DMS 273 treated with DMSO at 0.1 percent for 48 hours (cell line): ENCODE results near the gene GNG3.
"Not testable (repeated sequence)": the region's sequence is repeated elsewhere in the genome, so short reads cannot be mapped to it uniquely, and the experiment has no call there.

ENCODE experiments used
- DNase-seq: peaks from one replicate; lab custom pipeline; 2025; lab: John Stamatoyannopoulos, UW

The GNG3 gene

GRCh38 chr11:62687508-62688396 lies 19.7 kb upstream of the GNG3 start:
- DNase-seq, result no peak

- no peak for DNase-seq
Observed at GRCh38 chr11:62688491-62688890, 19.0 kb upstream of the GNG3 start.

DNA sequence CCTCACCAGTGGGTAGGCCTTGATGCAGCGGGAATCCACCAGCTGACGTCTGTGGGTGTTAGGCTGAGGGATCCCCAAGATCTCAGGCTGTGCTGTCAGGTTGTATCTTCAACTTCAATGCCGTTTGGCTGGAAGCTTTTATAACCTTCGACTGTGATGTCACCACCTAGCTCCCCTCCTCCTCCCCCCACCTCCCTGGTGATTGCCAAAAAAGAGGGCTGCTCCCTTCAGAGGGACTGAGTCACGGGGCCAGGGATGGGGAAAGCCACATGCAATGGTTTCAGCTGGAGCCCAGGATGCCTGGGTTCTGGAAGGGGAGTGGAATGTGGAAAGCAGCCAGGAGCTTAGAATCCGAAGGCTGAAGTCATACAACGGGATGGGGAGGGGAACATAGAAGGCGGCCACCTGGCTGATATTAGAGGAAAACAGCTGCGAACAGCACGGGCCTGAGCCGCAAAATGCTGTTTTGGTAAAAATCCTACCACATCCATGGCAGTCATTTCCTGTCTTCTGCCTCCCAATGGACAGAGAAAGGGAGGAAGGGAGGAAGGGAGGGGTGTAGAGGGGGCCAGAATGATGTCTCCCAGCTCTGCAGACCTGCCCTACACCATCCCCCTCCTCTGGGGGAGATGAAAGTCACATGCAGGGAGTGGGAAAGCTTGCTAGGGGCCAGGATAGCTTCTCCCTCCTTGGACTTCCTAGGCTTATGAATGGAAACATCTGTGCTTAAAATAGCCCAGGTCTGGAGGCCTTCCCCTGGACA lies 17.9 kb upstream of the GNG3 start, which contains the start of gene LRRN4CL:
Gene LRRN4CL, minus strand, starts transcription at position 110 of the 763 bp plus-strand sequence. CDS start 1,022 bp downstream, outside the sequence.
- DNase-seq, result no peak

GRCh38 chr11:62693624-62694023 lies 13.9 kb upstream of the GNG3 start:
- DNase-seq, result not testable (repeated sequence)

GRCh38 chr11:62694455-62695167 lies 12.9 kb upstream of the GNG3 start:
- DNase-seq, result peak; percentile 37

GRCh38 chr11:62702246-62702645 lies 5.2 kb upstream of the GNG3 start:
- DNase-seq, result no peak

GRCh38 chr11:62703921-62704320 lies 3.6 kb upstream of the GNG3 start:
- DNase-seq, result not testable (repeated sequence)

DNA sequence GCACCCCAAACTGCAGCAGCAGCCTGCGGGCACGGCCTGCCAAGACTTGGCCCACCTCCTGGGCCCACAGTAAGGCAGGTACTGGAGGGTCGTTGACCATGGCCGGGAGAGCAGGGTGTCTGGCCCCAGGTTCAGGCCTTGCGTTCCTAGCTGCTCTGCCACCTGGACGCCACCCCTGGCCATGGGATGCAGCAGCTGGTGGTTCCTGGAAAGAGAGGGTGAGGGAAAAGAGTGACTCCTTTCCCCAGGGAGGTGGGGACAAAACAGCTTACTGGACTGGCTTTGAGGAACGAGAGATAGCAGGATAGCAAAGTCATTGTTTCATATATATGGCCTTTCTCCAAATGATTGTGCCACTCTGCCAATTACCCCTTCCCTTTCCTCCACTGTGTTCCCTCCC lies 2.1 kb upstream of the GNG3 start:
- no peak for DNase-seq

DNA sequence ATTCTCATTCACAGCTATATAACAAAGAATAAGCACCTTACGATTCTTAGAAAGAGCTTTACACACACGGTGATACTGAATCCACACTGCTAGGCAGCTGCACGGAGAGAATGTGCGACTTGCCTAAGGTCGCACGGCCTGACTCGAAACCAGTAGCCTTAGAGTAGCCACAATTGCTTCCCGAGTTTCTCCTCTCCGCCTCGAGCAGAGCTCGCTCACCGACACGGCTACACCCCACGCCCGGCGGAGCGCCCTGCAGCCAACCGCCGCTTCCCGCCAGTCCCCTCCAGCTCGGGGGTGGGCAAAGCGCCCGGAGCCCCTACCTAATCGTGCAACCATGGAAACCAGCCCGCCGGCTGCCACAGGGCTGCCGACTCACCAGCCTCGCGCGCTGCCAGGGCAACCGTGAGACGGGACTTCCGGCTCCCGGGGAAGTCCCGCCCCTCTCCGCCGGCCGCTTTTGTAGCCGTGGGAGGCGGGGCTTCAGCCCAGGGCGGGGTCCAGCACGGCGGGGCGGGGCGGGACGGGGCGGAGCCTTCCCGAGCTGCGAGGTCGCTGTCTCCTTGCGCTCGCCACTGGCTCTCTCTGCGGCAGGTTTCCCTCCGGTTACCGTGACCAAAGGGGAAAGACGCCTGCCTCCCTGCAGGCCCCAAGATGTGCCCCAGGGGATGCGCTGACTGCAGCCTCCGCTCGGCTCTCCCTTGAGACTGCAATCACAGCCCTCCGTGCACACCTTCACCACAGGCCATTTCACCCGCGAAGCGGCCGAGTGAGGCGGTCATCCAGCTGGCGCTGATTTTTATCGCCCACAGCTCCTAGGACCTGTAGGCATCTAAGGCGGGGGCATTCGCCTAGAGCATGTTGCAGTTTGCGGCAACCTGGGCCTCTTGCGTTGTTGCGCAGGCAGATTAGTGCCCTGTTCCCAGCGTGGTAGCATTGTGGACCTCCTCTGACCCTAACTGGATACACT lies 1.3 kb upstream of the GNG3 start:
- peak; percentile 62 for DNase-seq

GRCh38 chr11:62706850-62707247 lies 627 bp upstream of the GNG3 start:
- DNase-seq, result no peak

GRCh38 chr11:62708392-62708791 lies 916 bp downstream of the GNG3 start:
- no peak for DNase-seq

DNA sequence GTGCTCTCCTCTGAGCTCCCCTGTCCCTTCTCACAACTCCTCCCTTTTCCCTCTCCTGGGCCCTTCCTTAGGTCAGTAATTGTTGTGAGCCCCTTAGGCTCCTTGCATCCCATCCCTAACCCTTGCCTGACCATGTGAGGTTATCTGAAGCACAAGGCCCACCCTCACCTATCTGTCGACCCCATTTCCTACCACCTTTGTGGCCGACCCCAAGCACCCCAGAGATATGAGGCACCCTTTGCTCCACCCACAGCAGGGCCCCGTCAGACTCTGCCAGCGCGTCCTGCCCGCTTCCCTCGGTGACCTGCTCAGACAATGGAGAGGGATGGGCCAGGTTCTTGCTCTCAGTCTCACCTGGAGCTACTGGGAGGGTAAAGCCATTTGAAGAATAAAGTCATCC lies 1.3 kb downstream of the GNG3 start:
- DNase-seq, result no peak

GRCh38 chr11:62709247-62710000 lies 1.9 kb downstream of the GNG3 start:
- DNase-seq, result peak; percentile 94

- DNase-seq, result no peak
Observed at GRCh38 chr11:62710001-62710345, 2.5 kb downstream of the GNG3 start.

GRCh38 chr11:62712276-62712812 lies 4.9 kb downstream of the GNG3 start:
- DNase-seq, result no peak

GRCh38 chr11:62712861-62713260 lies 5.4 kb downstream of the GNG3 start:
- DNase-seq, result no peak

DNA sequence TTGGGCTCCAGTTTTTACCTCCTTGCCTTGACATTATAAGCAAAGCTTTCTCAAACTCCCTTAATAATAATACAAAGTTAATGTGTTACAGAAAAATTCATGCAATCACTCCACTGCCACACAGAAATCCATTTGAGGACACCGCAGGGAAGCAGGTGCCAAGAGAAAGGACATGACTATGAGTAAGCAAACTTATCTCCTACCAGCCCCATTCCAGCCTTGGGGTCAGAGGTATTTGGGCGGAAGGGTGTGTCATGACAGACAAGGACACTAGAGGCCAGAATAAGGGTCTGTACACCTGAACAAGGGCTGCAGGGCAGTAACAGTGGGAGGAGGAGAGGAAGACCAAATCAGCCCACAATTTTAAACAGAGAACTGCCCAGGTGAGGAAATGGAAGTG lies 5.9 kb downstream of the GNG3 start:
- DNase-seq, result no peak

- DNase-seq, result no peak
Observed at GRCh38 chr11:62715150-62716130, 8.0 kb downstream of the GNG3 start.

DNA sequence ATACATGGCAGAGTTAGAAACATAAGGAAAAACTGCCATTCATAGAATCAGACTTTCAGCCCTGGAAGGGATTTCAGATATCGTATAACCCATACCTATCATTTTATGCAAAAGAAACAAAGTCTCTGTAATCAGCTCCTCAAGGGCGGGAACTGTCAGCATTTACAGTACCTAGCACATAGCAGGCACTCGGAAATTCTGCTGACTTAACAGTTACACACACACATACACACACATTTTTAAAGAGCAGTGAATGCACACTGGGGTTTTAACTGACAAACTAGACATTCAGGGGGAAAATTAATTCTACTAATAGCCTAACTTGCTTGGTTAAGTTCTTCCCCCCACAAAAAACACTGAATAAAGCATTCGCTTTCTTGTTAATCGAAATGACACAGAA lies 8.7 kb downstream of the GNG3 start:
- no peak for DNase-seq
